Tongue (tissue), 2 donors: Measurements from ENCODE around the gene PANK4. TPM values are rescaled to one million over a fixed set of nuclear protein-coding genes. Genes with fewer than 3 reads are reported as not detected.

Source experiments
- DNase-seq: peaks from one replicate; pipeline ENCODE4 v3.0.0-alpha.2; 2015
- total RNA-seq: library from RNA; depleted of rRNA; stranded (reverse); fragments of >200 nt; gene quantifications from one replicate; pipeline ENCODE4 v1.2.3, GENCODE V29; 2014

PANK4 gene
- total RNA-seq, 1 donor from 2014 or later = 44.1 TPM

- DNase-seq = peak; percentile 62
Measured at GRCh38 chr1:2476061-2476999, 50.1 kb downstream of the PANK4 start, which contains the start of gene PLCH2. Gene PLCH2 (plus strand): TSS chr1:2476289. CDS start chr1:2476589, 300 bp downstream.

GRCh38 chr1:2475571-2475970 lies 50.8 kb downstream of the PANK4 start:
- no peak for DNase-seq

- DNase-seq = peak; percentile 68
Measured at GRCh38 chr1:2474933-2475371, 51.4 kb downstream of the PANK4 start.

- peak; percentile 62 for DNase-seq
Measured at GRCh38 chr1:2474104-2474844, 52.1 kb downstream of the PANK4 start.

- DNase-seq = no peak
Measured at GRCh38 chr1:2473198-2473597, 53.2 kb downstream of the PANK4 start.

- DNase-seq = no peak
Measured at GRCh38 chr1:2472561-2473177, 53.7 kb downstream of the PANK4 start.

- no peak for DNase-seq
Measured at GRCh38 chr1:2472109-2472508, 54.3 kb downstream of the PANK4 start.

- no peak for DNase-seq
Measured at GRCh38 chr1:2471587-2472001, 54.8 kb downstream of the PANK4 start.

GRCh38 chr1:2471159-2471471 lies 55.3 kb downstream of the PANK4 start:
- DNase-seq = no peak

- DNase-seq = peak; percentile 29
Measured at GRCh38 chr1:2470290-2471158, 55.9 kb downstream of the PANK4 start.

GRCh38 chr1:2469103-2469940 lies 57.1 kb downstream of the PANK4 start:
- DNase-seq = no peak

GRCh38 chr1:2468540-2468939 lies 57.9 kb downstream of the PANK4 start:
- DNase-seq = no peak

GRCh38 chr1:2468041-2468472 lies 58.3 kb downstream of the PANK4 start:
- DNase-seq = peak; percentile 84

- DNase-seq = no peak
Measured at GRCh38 chr1:2466958-2467554, 59.3 kb downstream of the PANK4 start.

- DNase-seq = no peak
Measured at GRCh38 chr1:2466270-2466665, 60.1 kb downstream of the PANK4 start.

GRCh38 chr1:2465371-2466269 lies 60.8 kb downstream of the PANK4 start:
- DNase-seq = no peak

- DNase-seq = peak; percentile 61
Measured at GRCh38 chr1:2463396-2463795, 63.0 kb downstream of the PANK4 start.

GRCh38 chr1:2462819-2463218 lies 63.6 kb downstream of the PANK4 start:
- no peak for DNase-seq
